ENCODE data around the gene PGM5. TPM values are rescaled to one million over a fixed set of nuclear protein-coding genes. Genes with fewer than 3 reads are reported as not detected.
"Not testable (repeated sequence)": the region's sequence is repeated elsewhere in the genome, so short reads cannot be mapped to it uniquely, and the experiment has no call there.

Gene PGM5
- total RNA-seq, 1 experiment from 2014 or later, result not detected

- H3K27ac Mint-ChIP-seq, result not testable (repeated sequence)
Observed at GRCh38 chr9:68366933-68367547, 10.6 kb downstream of the PGM5 start.

GRCh38 chr9:68375789-68376188 is 19.4 kb downstream of the PGM5 start:
- H3K14ac ChIP-seq (ENCODE audit: insufficient read depth, low read length); H3T11ph ChIP-seq (ENCODE audit: low read length); H4K8ac ChIP-seq (replicated peaks; ENCODE audit: insufficient read length, low read depth, low read length); H2BK5ac ChIP-seq (ENCODE audit: insufficient read length, low read length); H3K4me1 ChIP-seq (ENCODE audit: insufficient read depth, low read length); DNase-seq; H3K9me3 ChIP-seq (ENCODE audit: control insufficient read depth, low read depth, low read length); H3K4me1 Mint-ChIP-seq; H3K9ac ChIP-seq (ENCODE audit: extremely low read depth, insufficient read length, low read length); H3K4me2 ChIP-seq (ENCODE audit: insufficient read depth, insufficient read length, low read length); H3K27me3 ChIP-seq (ENCODE audit: insufficient read depth, low read length); H3K4me3 Mint-ChIP-seq; H3K36me3 Mint-ChIP-seq (ENCODE audit: insufficient read depth in 1 of 3, low read depth in 3 of 3); H3K79me1 ChIP-seq (ENCODE audit: insufficient read depth, low read depth, low read length, poor library complexity, severe bottlenecking); H3K79me2 ChIP-seq (ENCODE audit: insufficient read depth, low read length); H4K91ac ChIP-seq (ENCODE audit: insufficient read length, low read depth, low read length); H2AK5ac ChIP-seq (ENCODE audit: insufficient read length, low read length); H3K27ac Mint-ChIP-seq; H3K9me3 Mint-ChIP-seq; H2AFZ ChIP-seq (ENCODE audit: low read length); H2BK15ac ChIP-seq (ENCODE audit: low read depth, low read length); H2BK20ac ChIP-seq (ENCODE audit: low read depth, low read length, poor library complexity, severe bottlenecking); H2BK120ac ChIP-seq (ENCODE audit: low read depth, low read length, poor library complexity, severe bottlenecking); H2BK12ac ChIP-seq (ENCODE audit: insufficient read length, low read depth, low read length); H3K23me2 ChIP-seq (ENCODE audit: insufficient read length, low read depth, low read length, poor library complexity, severe bottlenecking); H4K5ac ChIP-seq (ENCODE audit: insufficient read length, low read depth, low read length); H3K23ac ChIP-seq (ENCODE audit: insufficient read length, low read depth, low read length); H3K18ac ChIP-seq (ENCODE audit: insufficient read length, low read depth, low read length); H3K27ac ChIP-seq (ENCODE audit: insufficient read length, low read depth, low read length); H3K56ac ChIP-seq (ENCODE audit: insufficient read length, low read depth, low read length); H4K20me1 ChIP-seq (ENCODE audit: control insufficient read depth, insufficient read depth, insufficient read length); H3K4ac ChIP-seq (ENCODE audit: low read depth, low read length): not testable (repeated sequence)
- WGBS (ENCODE audit: extremely low coverage, insufficient read length, low lambda C conversion rate), result no CpG with 5 or more reads among the region's 4 CpGs
- H3K27me3 Mint-ChIP-seq (ENCODE audit: low read depth), result peaks cover 65% of the 10 kb centered on the region

More at GRCh38 chr9:68366933-68367547, 10.6 kb downstream of the PGM5 start:
- not testable (repeated sequence) for H2AK5ac ChIP-seq (ENCODE audit: insufficient read length, low read length); H3K27me3 ChIP-seq (ENCODE audit: insufficient read depth, low read length); H3K4me3 Mint-ChIP-seq; H4K8ac ChIP-seq (replicated peaks; ENCODE audit: insufficient read length, low read depth, low read length); H3K23me2 ChIP-seq (ENCODE audit: insufficient read length, low read depth, low read length, poor library complexity, severe bottlenecking); DNase-seq; H2BK120ac ChIP-seq (ENCODE audit: low read depth, low read length, poor library complexity, severe bottlenecking); H2AFZ ChIP-seq (ENCODE audit: low read length); H2BK20ac ChIP-seq (ENCODE audit: low read depth, low read length, poor library complexity, severe bottlenecking); H3K4me2 ChIP-seq (ENCODE audit: insufficient read depth, insufficient read length, low read length); H4K5ac ChIP-seq (ENCODE audit: insufficient read length, low read depth, low read length); H4K20me1 ChIP-seq (ENCODE audit: control insufficient read depth, insufficient read depth, insufficient read length); H3K9me3 Mint-ChIP-seq; H2BK5ac ChIP-seq (ENCODE audit: insufficient read length, low read length); H3K27ac ChIP-seq (ENCODE audit: insufficient read length, low read depth, low read length); H3K4me1 ChIP-seq (ENCODE audit: insufficient read depth, low read length); H3K56ac ChIP-seq (ENCODE audit: insufficient read length, low read depth, low read length); H3K9ac ChIP-seq (ENCODE audit: extremely low read depth, insufficient read length, low read length); H3K14ac ChIP-seq (ENCODE audit: insufficient read depth, low read length); H3K79me1 ChIP-seq (ENCODE audit: insufficient read depth, low read depth, low read length, poor library complexity, severe bottlenecking); H2BK15ac ChIP-seq (ENCODE audit: low read depth, low read length); H4K91ac ChIP-seq (ENCODE audit: insufficient read length, low read depth, low read length); H3K23ac ChIP-seq (ENCODE audit: insufficient read length, low read depth, low read length); H3T11ph ChIP-seq (ENCODE audit: low read length); H3K9me3 ChIP-seq (ENCODE audit: control insufficient read depth, low read depth, low read length); H3K18ac ChIP-seq (ENCODE audit: insufficient read length, low read depth, low read length); H2BK12ac ChIP-seq (ENCODE audit: insufficient read length, low read depth, low read length); H3K4me1 Mint-ChIP-seq; H3K4ac ChIP-seq (ENCODE audit: low read depth, low read length); H3K79me2 ChIP-seq (ENCODE audit: insufficient read depth, low read length); H3K36me3 Mint-ChIP-seq (ENCODE audit: insufficient read depth in 1 of 3, low read depth in 3 of 3)
- WGBS (ENCODE audit: extremely low coverage, insufficient read length, low lambda C conversion rate), result no CpG with 5 or more reads among the region's 10 CpGs
- H3K27me3 Mint-ChIP-seq (ENCODE audit: low read depth), result peaks cover 49% of the 10 kb centered on the region
